DND-41 (cell line): ENCODE results near the gene RBM48.
A peak's percentile ranks its signal among the peaks of the same experiment; 100 is the strongest.

ENCODE experiments used
- CTCF ChIP-seq: IDR thresholded peaks from 2 replicates; pipeline ENCODE4 v1.5.1; 2012; ENCODE audit warnings: borderline replicate concordance, low read length, moderate library complexity, mild to moderate bottlenecking; ENCODE audit not compliant: poor library complexity, severe bottlenecking; ENCODE audit errors: extremely low read depth
- EZH2 ChIP-seq: IDR thresholded peaks from 3 replicates; pipeline ENCODE4 v1.6.1; 2012; ENCODE audit warnings: borderline replicate concordance, low read depth, mild to moderate bottlenecking, moderate library complexity, low read length, inconsistent platforms; ENCODE audit not compliant: severe bottlenecking

GRCh38 chr7:92528188-92528957 is at the start of gene RBM48, which contains the start of gene PEX1:
- TF ChIP-seq CTCF: peak; percentile 77
- TF ChIP-seq EZH2: no peak
